WERI-Rb-1 (cell line): ENCODE data around the gene C5orf63.

Experiments used
- DNase-seq: peaks from one replicate; pipeline ENCODE4 v3.0.0-alpha.2; 2020
- H3K27ac ChIP-seq: fragments of 250-450 bp; sonication (Bioruptor Pico); 2 replicates; pipeline ENCODE4 v1.5.1; 2020; ENCODE audit warnings: mild to moderate bottlenecking, moderate library complexity
- H3K27me3 ChIP-seq: fragments of 250-450 bp; sonication (Bioruptor Pico); 2 replicates; pipeline ENCODE4 v1.5.1; 2021; ENCODE audit warnings: mild to moderate bottlenecking, low read depth, moderate library complexity; ENCODE audit not compliant: insufficient read depth, severe bottlenecking
- H3K36me3 ChIP-seq: fragments of 250-450 bp; sonication (Bioruptor Pico); 2 replicates; pipeline ENCODE4 v1.5.1; 2020; ENCODE audit warnings: mild to moderate bottlenecking, moderate library complexity
- H3K4me3 ChIP-seq: 2 replicates; pipeline ENCODE4 v1.5.1; 2011; ENCODE audit warnings: low read depth, mild to moderate bottlenecking, control low read depth, low read length
- H3K9me3 ChIP-seq: fragments of 250-450 bp; sonication (Bioruptor Pico); 2 replicates; pipeline ENCODE4 v1.5.1; 2021; ENCODE audit warnings: mild to moderate bottlenecking, moderate library complexity; ENCODE audit not compliant: severe bottlenecking
- TF ChIP-seq, protein P1 (sequence below): IDR thresholded peaks from 2 replicates; pipeline ENCODE4 v1.5.1; 2011; ENCODE audit warnings: low read depth, mild to moderate bottlenecking, control low read depth, inconsistent platforms, low read length

C5orf63 gene

DNA sequence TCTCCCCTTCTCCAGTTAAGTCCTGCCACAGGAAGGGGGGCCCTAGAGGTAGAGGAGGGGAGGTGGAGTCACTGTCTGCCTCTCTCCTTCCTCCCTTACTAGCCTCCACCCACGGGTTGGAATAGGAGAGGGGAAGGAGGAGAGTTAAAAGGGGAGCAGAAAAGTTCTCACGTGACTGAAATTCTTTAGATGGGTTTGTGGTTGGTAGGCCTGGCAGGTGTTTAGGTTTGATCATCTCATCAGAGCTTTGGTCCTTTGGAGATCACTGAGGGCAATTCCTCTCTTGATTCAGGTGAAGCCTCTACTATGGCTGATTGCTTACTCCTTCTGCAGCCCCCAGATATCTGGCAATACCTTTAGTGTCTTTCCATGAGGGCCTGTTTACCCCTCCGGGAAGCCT is 24.9 kb upstream of the C5orf63 start:
- TF ChIP-seq, protein P1, sequence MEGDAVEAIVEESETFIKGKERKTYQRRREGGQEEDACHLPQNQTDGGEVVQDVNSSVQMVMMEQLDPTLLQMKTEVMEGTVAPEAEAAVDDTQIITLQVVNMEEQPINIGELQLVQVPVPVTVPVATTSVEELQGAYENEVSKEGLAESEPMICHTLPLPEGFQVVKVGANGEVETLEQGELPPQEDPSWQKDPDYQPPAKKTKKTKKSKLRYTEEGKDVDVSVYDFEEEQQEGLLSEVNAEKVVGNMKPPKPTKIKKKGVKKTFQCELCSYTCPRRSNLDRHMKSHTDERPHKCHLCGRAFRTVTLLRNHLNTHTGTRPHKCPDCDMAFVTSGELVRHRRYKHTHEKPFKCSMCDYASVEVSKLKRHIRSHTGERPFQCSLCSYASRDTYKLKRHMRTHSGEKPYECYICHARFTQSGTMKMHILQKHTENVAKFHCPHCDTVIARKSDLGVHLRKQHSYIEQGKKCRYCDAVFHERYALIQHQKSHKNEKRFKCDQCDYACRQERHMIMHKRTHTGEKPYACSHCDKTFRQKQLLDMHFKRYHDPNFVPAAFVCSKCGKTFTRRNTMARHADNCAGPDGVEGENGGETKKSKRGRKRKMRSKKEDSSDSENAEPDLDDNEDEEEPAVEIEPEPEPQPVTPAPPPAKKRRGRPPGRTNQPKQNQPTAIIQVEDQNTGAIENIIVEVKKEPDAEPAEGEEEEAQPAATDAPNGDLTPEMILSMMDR, result no peak
- Histone ChIP-seq H3K27ac (no peak overlapping the region), H3K9me3 (no peaks in the 10 kb centered on the region), H3K27me3 (no peaks in the 10 kb centered on the region), H3K36me3 (no peaks in the 10 kb centered on the region), H3K4me3 (no peak overlapping the region)
- DNase-seq, result no peak

DNA sequence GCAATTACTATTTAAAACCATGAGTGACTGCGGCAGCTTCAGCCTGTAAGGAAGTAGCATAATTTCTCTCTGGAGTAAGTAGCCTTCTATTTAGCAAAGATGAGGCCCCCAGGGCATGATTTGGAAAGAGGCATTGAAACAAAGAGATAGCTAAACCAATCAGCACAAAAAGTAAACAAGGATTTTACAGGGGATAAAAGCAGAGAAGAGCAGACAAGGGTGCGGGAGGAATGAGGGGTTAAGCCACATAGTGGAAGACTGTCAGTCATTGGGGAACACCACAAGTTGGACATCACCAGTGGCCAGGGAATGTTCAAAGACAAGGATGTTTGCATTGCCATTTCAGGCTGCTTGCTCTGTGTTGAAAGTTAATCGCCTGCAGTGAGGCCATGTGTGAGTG is 24.0 kb upstream of the C5orf63 start:
- TF ChIP-seq, protein P1, result no peak
- DNase-seq, result no peak
- Histone ChIP-seq H3K4me3 (no peak overlapping the region), H3K9me3 (no peaks in the 10 kb centered on the region), H3K36me3 (no peaks in the 10 kb centered on the region), H3K27me3 (no peaks in the 10 kb centered on the region), H3K27ac (no peak overlapping the region)

DNA sequence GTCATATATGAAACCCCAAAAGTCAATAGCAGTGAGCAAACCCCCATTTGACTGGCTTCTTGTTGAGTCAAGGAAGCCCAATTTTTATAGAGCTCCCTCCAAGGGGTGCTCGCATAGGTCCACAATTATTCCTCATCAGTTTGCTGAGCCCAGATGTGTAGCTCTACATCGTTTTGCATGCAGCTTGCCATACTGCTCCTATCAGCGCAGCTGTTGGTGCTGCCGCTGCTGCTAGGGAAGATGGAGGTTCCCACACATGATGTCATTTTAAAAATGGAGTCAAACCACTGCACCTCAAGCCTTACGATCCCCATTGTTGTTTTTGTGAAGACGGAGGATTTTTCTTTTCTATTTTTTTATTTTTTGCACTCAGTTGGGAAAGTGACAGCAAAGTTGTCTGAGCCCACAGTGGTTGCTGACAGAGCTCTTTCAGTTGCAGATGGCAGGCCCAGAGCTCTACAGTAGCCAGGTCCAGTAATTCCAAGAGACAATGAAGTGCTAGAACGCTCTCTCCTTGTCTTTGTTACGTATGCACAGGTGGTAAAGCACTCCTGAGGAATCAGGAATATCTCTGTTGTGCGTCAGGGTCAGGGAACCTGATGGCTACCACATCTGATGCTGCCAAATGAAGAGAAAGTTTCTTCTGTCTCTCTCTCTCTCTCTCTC is 23.2 kb upstream of the C5orf63 start:
- no peaks in the 10 kb centered on the region for H3K27me3 ChIP-seq
- H3K9me3 ChIP-seq, result no peaks in the 10 kb centered on the region
- H3K27ac ChIP-seq, result no peak overlapping the region
- TF ChIP-seq, protein P1, result no peak
- no peaks in the 10 kb centered on the region for H3K36me3 ChIP-seq
- no peak for DNase-seq
- no peak overlapping the region for H3K4me3 ChIP-seq

DNA sequence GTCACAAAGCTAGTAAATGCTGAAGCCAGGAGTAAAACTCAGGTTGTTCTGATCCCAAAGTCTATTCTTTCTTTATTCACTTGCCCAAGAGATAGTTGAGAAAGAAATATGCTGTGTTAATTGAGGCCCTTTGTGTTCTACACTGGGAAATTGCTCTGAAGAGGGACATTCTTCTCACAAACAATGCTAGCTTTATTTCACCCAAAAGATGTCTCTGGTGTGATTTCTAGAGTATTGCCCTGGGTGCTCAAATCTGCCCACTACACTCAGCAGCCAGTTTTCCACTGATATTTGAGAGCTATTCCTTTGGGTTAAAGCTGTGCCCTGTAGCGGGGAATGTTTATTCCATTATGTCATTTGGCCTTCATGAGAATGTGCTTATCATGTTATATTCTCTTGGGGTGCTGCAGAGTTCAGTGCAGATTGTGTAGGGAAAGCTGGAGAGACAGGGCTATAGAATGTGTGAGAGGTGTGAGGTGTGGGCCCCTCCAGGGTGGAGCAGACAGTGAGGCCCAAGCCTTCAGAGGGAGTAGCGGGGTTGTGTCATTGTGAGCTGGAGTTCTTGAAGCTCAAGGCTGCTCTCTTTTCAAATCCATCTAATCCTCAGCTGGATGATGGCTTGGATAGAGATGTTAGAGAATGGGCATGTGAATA is 21.0 kb upstream of the C5orf63 start:
- no peaks in the 10 kb centered on the region for H3K27me3 ChIP-seq
- H3K4me3 ChIP-seq, result no peak overlapping the region
- TF ChIP-seq, protein P1, result no peak
- no peaks in the 10 kb centered on the region for H3K9me3 ChIP-seq
- H3K27ac ChIP-seq, result no peak overlapping the region
- H3K36me3 ChIP-seq, result no peaks in the 10 kb centered on the region
- DNase-seq, result no peak

DNA sequence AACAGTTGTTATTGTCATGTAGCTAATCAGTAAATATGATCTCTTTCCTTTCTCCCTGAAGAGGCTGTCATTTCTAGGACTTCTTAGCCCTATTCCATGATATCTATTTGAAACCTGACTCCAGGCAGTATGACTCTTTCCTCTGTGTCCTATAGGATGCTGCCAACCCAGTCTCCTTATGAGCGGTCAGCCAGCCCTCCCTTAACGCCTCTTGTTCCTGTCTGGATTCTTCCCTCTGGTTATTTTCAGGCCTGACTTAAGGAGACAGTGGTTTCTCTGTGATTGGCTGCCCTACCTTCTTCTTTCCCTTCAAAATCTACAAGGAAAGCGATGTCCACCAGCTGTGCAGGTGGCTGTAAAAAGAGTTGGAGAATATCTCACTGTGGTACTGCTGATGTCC is 19.4 kb upstream of the C5orf63 start:
- H3K27ac ChIP-seq, result no peak overlapping the region
- TF ChIP-seq, protein P1, result no peak
- DNase-seq, result no peak

More for the DNA sequence above, 19.4 kb upstream of the C5orf63 start:
- no peaks in the 10 kb centered on the region for H3K9me3 ChIP-seq
- H3K36me3 ChIP-seq, result no peaks in the 10 kb centered on the region
- no peaks in the 10 kb centered on the region for H3K27me3 ChIP-seq
- no peak overlapping the region for H3K4me3 ChIP-seq
